Activated T-helper 1 cell treated with anti-CD3 and anti-CD28 coated beads, Interleukin-12 subunit alpha, Interleukin-12 subunit beta, Interleukin-2, Interleukin-4 antibody, amounts not matched to agents 30 ng/mL and 10 ng/mL and 1 ng/mL, durations not matched to agents 14 hours and 24 hours and 36 hours (primary cell): Measurements from ENCODE around the gene IAH1. TPM values are rescaled to one million over a fixed set of nuclear protein-coding genes. Genes with fewer than 3 reads are reported as not detected.

Experiments
- DNase-seq: peaks from one replicate; pipeline ENCODE4 v3.0.0; 2021; ENCODE audit warnings: low spot score
- H3K27ac Mint-ChIP-seq: one replicate; pipeline ENCODE4 v1.8.0; 2021; ENCODE audit warnings: mild to moderate bottlenecking, mixed read lengths
- H3K27me3 Mint-ChIP-seq: one replicate; pipeline ENCODE4 v1.8.0; 2022; ENCODE audit warnings: mild to moderate bottlenecking, moderate library complexity, mixed read lengths; ENCODE audit not compliant: insufficient read depth
- H3K36me3 Mint-ChIP-seq: one replicate; pipeline ENCODE4 v1.8.0; 2021; ENCODE audit warnings: low read depth, mixed read lengths
- H3K4me1 Mint-ChIP-seq: one replicate; pipeline ENCODE4 v1.8.0; 2021; ENCODE audit warnings: low read depth, mixed read lengths
- H3K4me3 Mint-ChIP-seq: one replicate; pipeline ENCODE4 v1.8.0; 2021; ENCODE audit warnings: mild to moderate bottlenecking, moderate library complexity, mixed read lengths
- H3K9me3 Mint-ChIP-seq: one replicate; pipeline ENCODE4 v1.8.0; 2021; ENCODE audit warnings: mixed read lengths
- intact Hi-C: fragments of 100-400 bp; cut with micrococcal nuclease; formaldehyde crosslinking; loops from one replicate; pipeline ENCODE4 v1.15.1; 2024
- total RNA-seq: library from RNA; stranded (reverse); gene quantifications from 2 replicates; pipeline ENCODE4 v1.2.3, GENCODE V29; 2022

The IAH1 gene, protein sequence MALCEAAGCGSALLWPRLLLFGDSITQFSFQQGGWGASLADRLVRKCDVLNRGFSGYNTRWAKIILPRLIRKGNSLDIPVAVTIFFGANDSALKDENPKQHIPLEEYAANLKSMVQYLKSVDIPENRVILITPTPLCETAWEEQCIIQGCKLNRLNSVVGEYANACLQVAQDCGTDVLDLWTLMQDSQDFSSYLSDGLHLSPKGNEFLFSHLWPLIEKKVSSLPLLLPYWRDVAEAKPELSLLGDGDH
- 78.6 and 89.3 TPM in 2 replicates for total RNA-seq

- Mint-ChIP-seq H3K9me3 (peaks cover 4% of the 10 kb centered on the region), H3K4me3 (peak within 1 kb of the TSS; percentile 84), H3K27me3 (no peaks in the 10 kb centered on the region), H3K27ac (peak within 1 kb of the TSS; percentile 84), H3K4me1 (peaks cover 48% of the 10 kb centered on the region), H3K36me3 (peaks cover 46% of the 10 kb centered on the region)
- peak; percentile 70 for DNase-seq
- intact Hi-C loops = loop anchor here (1.0 to 5.0 kb wide), 6 partner anchors 51 to 308 kb away; partner anchors contain the start of genes ADAM17, CPSF3, ITGB1BP1 and YWHAQ
These were observed at the start of gene IAH1 for GRCh38 chr2:9474361-9475057. Gene IAH1 (plus strand): TSS chr2:9474551. CDS start chr2:9474567, 16 bp downstream.

DNA sequence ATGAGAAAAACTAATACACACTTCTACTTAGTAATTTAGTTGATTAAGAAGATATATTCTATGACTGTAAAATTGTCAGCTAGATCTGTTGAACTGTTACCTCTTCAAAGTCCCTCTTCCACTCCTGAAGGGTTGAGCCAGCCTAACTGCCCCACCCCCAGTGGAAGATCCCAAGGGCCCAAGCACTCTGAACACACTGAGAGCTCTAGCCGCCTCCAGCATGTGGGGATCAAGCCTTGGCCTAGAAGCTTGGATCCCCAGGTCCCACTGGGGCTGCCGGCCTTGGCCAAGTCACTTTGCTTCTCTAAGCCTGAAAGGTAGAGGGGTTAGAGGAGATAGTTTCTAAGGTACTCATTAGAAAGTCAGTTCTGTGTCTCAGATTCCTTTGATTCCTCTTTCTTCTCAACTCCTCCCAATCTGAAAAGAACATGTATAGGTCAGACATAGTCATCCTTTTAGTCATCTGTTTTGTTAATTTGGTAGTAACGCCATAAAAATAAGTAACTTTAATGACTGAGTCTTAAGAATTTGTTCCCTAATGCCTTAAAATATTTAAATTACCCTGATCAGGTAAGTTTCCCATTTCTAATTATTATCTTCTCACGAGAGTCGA, 45.3 kb upstream of the IAH1 start:
- Mint-ChIP-seq H3K36me3 (peaks cover 38% of the 10 kb centered on the region), H3K27ac (no peak overlapping the region), H3K4me1 (peaks cover 20% of the 10 kb centered on the region), H3K27me3 (no peaks in the 10 kb centered on the region), H3K9me3 (no peaks in the 10 kb centered on the region), H3K4me3 (no peak overlapping the region)
- intact Hi-C loops = no loop called here
- no peak for DNase-seq

GRCh38 chr2:9430316-9431293, 43.7 kb upstream of the IAH1 start:
- no peaks in the 10 kb centered on the region for H3K9me3 Mint-ChIP-seq
- no peak for DNase-seq
- intact Hi-C loops = no loop called here
- peaks cover 42% of the 10 kb centered on the region for H3K36me3 Mint-ChIP-seq
- H3K4me3 Mint-ChIP-seq = no peak overlapping the region
- peaks cover 20% of the 10 kb centered on the region for H3K4me1 Mint-ChIP-seq
- H3K27me3 Mint-ChIP-seq = no peaks in the 10 kb centered on the region
- peak overlapping the region; percentile 82 for H3K27ac Mint-ChIP-seq

GRCh38 chr2:9434489-9434888, 39.9 kb upstream of the IAH1 start:
- Mint-ChIP-seq H3K27ac (no peak overlapping the region), H3K36me3 (peaks cover 57% of the 10 kb centered on the region)
- intact Hi-C loops = no loop called here

GRCh38 chr2:9439536-9439935, 34.8 kb upstream of the IAH1 start:
- Mint-ChIP-seq H3K27me3 (no peaks in the 10 kb centered on the region), H3K27ac (no peak overlapping the region), H3K4me3 (no peak overlapping the region), H3K36me3 (peaks cover 38% of the 10 kb centered on the region), H3K4me1 (no peaks in the 10 kb centered on the region), H3K9me3 (no peaks in the 10 kb centered on the region)
- intact Hi-C loops = no loop called here
- no peak for DNase-seq

More at GRCh38 chr2:9434489-9434888, 39.9 kb upstream of the IAH1 start:
- H3K4me1 Mint-ChIP-seq = peaks cover 15% of the 10 kb centered on the region
- no peak for DNase-seq
- no peaks in the 10 kb centered on the region for H3K9me3 Mint-ChIP-seq
- H3K27me3 Mint-ChIP-seq = no peaks in the 10 kb centered on the region
- H3K4me3 Mint-ChIP-seq = no peak overlapping the region

DNA sequence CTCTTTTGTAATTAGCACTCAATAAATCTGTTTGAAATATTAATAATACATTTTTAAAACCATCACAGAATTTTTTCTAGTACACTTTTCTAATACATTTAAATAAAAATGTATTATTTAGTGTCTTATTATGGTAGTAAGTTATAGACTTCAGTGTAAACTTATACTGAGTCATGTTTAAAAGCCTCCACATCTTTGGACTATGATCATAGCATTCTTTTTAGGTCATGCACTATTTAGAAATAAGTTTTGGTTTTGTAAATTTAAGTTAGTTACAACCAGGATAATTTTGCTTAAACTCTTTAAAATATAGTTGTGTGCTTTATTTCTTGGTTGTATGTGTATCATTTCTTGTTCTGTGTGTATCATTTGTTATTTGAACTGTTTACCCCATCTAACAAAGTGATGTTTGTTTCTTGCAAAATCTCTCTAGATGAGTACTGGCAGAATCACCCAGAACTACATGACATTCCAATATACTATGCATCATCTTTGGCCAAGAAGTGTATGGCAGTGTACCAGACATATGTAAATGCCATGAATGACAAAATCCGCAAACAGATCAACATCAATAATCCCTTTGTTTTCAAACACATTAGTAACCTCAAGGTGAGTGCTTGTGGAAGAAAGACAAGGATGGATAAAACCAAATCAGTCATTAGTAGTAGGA, 34.2 kb upstream of the IAH1 start:
- peaks cover 3% of the 10 kb centered on the region for H3K4me1 Mint-ChIP-seq
- H3K27me3 Mint-ChIP-seq = no peaks in the 10 kb centered on the region
- no peaks in the 10 kb centered on the region for H3K9me3 Mint-ChIP-seq
- no peak for DNase-seq
- H3K36me3 Mint-ChIP-seq = peaks cover 41% of the 10 kb centered on the region
- H3K4me3 Mint-ChIP-seq = no peak overlapping the region
- no peak overlapping the region for H3K27ac Mint-ChIP-seq
- intact Hi-C loops = no loop called here

DNA sequence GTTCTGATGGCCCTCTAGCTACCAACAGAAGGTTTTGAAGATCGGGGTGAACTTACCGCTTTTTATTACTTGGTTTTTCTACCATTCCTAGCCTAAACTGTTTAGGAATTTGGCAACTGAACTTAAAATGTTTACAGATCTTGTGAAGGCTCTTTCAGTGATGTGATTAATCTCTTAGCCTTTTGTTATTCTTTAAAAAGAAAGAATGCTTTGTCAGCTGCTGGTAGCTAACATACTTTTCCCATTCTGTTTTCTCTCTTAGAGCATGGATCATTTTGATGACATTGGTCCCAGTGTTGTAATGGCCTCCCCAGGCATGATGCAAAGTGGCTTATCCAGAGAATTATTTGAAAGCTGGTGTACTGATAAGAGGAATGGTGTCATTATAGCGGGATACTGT, 32.8 kb upstream of the IAH1 start:
- H3K27me3 Mint-ChIP-seq = no peaks in the 10 kb centered on the region
- peaks cover 8% of the 10 kb centered on the region for H3K4me1 Mint-ChIP-seq
- no peak overlapping the region for H3K4me3 Mint-ChIP-seq
- DNase-seq = no peak
- peaks cover 41% of the 10 kb centered on the region for H3K36me3 Mint-ChIP-seq
- intact Hi-C loops = no loop called here
- no peaks in the 10 kb centered on the region for H3K9me3 Mint-ChIP-seq
- H3K27ac Mint-ChIP-seq = no peak overlapping the region

DNA sequence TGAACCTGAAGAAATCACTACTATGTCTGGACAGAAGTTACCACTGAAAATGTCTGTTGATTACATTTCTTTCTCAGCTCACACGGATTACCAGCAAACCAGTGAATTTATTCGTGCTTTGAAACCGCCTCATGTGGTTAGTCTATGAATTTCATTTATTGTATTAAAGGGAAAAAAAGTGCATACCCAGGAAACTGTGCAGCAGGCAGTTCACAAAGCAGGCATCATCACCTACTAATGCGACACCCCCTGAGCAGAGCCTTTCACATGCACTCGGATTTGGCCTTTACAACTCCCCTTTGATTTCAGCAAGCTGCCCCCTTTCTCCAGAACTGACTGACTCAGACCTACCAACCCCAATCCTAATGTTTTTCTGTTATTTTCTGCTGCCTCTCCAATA, 30.8 kb upstream of the IAH1 start:
- H3K4me3 Mint-ChIP-seq = no peak overlapping the region
- H3K9me3 Mint-ChIP-seq = no peaks in the 10 kb centered on the region
- DNase-seq = no peak
- intact Hi-C loops = no loop called here
- H3K4me1 Mint-ChIP-seq = peaks cover 8% of the 10 kb centered on the region
- H3K27me3 Mint-ChIP-seq = no peaks in the 10 kb centered on the region
- peaks cover 36% of the 10 kb centered on the region for H3K36me3 Mint-ChIP-seq
- H3K27ac Mint-ChIP-seq = no peak overlapping the region

GRCh38 chr2:9445089-9445488, 29.3 kb upstream of the IAH1 start:
- no peak overlapping the region for H3K4me3 Mint-ChIP-seq
- peaks cover 8% of the 10 kb centered on the region for H3K4me1 Mint-ChIP-seq
- no peaks in the 10 kb centered on the region for H3K27me3 Mint-ChIP-seq
- H3K9me3 Mint-ChIP-seq = no peaks in the 10 kb centered on the region
- H3K27ac Mint-ChIP-seq = no peak overlapping the region
- intact Hi-C loops = no loop called here
- peaks cover 33% of the 10 kb centered on the region for H3K36me3 Mint-ChIP-seq
- no peak for DNase-seq

GRCh38 chr2:9451231-9451630, 23.1 kb upstream of the IAH1 start:
- Mint-ChIP-seq H3K36me3 (peaks cover 25% of the 10 kb centered on the region), H3K27me3 (no peaks in the 10 kb centered on the region), H3K4me1 (no peaks in the 10 kb centered on the region), H3K27ac (no peak overlapping the region), H3K4me3 (no peak overlapping the region), H3K9me3 (no peaks in the 10 kb centered on the region)
- no peak for DNase-seq
- intact Hi-C loops = no loop called here

DNA sequence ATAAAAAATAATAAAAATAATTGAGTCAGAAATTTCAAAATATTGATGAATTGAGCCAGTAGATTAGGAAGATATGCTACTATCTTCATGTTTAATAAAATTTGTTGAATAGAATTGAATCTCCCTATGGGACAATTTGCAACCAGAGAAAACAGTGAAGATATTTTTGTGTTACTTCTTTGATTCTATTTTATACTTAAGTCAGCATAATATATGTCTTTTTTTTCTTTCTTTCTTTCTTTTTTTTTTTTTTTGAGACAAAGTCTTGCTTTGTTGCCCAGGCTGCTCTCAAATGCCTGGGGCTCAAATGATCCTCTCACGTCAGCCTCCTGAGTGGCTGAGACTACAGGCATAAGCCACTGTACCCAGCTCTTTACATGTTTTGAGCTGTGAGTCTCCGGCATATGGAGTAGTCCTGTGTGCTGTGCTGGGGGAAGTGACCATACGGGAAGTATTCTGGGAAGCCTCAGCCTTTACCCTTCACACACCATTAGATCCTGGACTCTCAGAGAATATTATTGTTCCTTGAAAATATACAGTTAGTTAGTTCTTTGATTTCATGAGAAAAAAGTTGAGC, 13.8 kb upstream of the IAH1 start:
- H3K36me3 Mint-ChIP-seq = peaks cover 31% of the 10 kb centered on the region
- intact Hi-C loops = no loop called here
- H3K27ac Mint-ChIP-seq = no peak overlapping the region
- H3K9me3 Mint-ChIP-seq = no peaks in the 10 kb centered on the region
- H3K4me3 Mint-ChIP-seq = no peak overlapping the region
- no peaks in the 10 kb centered on the region for H3K27me3 Mint-ChIP-seq
- no peak for DNase-seq
- H3K4me1 Mint-ChIP-seq = peaks cover 5% of the 10 kb centered on the region

DNA sequence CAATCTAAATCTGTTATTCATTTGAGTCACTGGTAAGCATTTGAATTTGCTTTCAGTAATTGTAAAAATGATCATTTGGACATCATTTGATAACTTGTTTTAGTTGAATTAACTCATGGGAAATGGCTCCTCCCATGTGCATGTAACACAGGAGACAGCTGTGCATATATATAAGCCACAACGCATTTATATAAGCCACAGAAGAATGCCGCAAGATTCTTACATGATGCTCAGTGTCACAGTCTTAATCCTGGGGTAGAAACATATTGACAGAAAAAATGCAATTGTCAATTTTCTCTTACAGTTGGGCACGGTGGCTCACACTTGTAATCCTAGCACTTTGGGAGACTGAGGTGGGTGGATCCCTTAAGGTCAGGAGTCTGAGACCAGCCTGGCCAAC, 13.3 kb upstream of the IAH1 start:
- intact Hi-C loops = no loop called here
- Mint-ChIP-seq H3K27ac (no peak overlapping the region), H3K36me3 (peaks cover 32% of the 10 kb centered on the region), H3K27me3 (no peaks in the 10 kb centered on the region), H3K4me3 (no peak overlapping the region), H3K9me3 (no peaks in the 10 kb centered on the region), H3K4me1 (peaks cover 5% of the 10 kb centered on the region)
- no peak for DNase-seq
